ENCODE results near the gene CSTPP1.

The CSTPP1 gene, protein sequence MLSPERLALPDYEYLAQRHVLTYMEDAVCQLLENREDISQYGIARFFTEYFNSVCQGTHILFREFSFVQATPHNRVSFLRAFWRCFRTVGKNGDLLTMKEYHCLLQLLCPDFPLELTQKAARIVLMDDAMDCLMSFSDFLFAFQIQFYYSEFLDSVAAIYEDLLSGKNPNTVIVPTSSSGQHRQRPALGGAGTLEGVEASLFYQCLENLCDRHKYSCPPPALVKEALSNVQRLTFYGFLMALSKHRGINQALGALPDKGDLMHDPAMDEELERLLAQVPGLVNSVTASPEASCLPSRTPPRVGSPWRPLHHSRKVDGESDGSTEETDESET

GRCh38 chr11:46936138-46937110, at the start of gene CSTPP1:
Gene CSTPP1 (plus strand): TSS chr11:46936761. CDS start chr11:46936806, 45 bp downstream.
- peak; percentile 84 for DNase-seq

DNA sequence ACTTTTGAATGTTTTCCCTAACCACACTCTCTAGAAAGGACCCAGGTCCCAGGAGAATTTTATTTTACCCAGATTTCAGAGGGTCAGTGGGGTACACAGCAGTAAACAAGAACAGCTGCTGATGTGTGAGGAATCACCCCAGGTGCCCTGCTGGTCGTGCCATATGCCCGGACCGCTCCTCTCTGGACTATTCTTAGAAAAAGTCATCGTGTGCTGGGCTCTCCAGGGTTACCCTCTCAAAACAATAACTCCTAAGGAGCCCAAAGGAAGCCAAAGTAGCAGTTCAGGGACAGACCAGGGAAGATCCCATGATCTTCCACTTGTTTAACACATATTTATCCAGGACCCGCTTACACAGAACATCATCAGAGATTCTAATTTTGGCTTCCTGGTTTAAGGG, 47.9 kb upstream of the CSTPP1 start:
- no peak for DNase-seq

DNA sequence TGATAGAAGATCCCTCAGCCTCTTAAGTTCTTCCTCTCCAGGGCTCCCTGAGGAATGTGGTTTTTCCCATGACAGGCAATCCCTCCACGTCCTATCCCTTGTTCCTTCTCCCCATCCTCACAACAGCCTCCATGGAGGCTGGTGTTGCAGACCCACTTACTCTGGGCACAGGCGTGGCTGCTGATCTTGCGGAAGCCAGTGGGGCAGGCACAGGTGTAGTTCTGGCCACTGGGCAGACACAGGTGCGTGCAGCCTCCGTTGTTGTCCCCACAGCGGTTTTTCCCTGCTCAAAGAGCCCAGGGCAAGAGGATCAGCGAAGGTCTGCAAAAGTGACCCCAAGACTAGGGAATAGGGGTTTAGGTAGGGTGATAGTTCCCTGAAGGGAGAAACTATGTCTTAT, 47.3 kb upstream of the CSTPP1 start:
- DNase-seq, result no peak

GRCh38 chr11:46889689-46890475, 46.7 kb upstream of the CSTPP1 start:
- peak; percentile 81 to 88 for DNase-seq

GRCh38 chr11:46890665-46891064, 45.9 kb upstream of the CSTPP1 start:
- DNase-seq, result no peak

DNA sequence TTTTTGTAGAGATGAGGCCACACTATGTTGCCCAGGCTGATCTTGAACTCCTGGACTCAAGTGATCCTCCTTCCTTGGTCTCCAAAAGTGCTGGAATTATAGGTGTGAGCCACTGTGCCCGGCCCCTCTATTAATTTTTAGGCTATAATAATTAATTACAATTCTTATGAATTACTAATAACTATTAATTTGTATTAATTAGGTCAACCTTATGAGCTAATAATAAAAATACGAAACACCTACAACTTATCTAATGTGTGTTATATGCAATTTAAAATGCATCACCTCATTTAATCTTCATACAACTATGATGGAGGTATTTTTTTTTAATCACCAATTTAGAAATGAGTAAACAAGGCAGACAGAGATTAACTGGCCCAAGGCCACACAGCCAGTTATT, 44.5 kb upstream of the CSTPP1 start:
- no peak for DNase-seq

- DNase-seq, result no peak
Observed at GRCh38 chr11:46892838-46893237, 43.7 kb upstream of the CSTPP1 start.

- no peak for DNase-seq
Observed at GRCh38 chr11:46894506-46894905, 42.1 kb upstream of the CSTPP1 start.

GRCh38 chr11:46894961-46895360, 41.6 kb upstream of the CSTPP1 start:
- DNase-seq, result no peak

- no peak for DNase-seq
Observed at GRCh38 chr11:46895821-46896220, 40.7 kb upstream of the CSTPP1 start.

DNA sequence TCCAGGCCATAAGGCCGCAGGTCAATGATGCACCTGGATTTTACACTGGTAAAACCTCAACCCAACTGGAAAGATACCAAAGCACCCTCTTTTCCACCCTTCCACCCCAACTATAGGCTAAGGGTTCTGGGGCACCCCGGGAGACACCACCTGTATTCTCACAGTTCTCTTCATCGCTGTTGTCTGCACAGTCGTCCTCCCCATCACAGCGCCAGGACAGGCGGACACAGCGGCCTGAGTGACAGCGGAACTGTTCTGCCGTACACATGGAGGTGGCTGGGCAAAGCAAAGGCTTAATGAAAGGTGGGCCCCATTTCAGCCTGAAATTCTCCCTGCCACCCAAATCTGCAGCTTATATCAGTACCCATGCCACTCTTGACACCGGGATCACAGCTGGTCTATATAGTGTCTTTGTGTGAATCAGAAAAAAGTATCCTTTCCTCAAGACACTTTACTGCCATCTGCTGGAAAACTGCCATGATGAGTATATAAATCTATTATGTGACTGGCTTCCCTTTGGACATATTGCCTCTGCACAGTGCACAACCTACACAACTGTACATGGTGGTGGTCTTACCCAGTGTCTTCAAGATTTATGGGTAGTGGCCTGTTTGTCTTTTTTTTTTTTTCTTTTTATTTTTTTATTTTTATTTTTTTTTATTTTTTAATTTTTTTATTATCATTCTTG, 39.7 kb upstream of the CSTPP1 start:
- DNase-seq, result peak; percentile 75 to 85

DNA sequence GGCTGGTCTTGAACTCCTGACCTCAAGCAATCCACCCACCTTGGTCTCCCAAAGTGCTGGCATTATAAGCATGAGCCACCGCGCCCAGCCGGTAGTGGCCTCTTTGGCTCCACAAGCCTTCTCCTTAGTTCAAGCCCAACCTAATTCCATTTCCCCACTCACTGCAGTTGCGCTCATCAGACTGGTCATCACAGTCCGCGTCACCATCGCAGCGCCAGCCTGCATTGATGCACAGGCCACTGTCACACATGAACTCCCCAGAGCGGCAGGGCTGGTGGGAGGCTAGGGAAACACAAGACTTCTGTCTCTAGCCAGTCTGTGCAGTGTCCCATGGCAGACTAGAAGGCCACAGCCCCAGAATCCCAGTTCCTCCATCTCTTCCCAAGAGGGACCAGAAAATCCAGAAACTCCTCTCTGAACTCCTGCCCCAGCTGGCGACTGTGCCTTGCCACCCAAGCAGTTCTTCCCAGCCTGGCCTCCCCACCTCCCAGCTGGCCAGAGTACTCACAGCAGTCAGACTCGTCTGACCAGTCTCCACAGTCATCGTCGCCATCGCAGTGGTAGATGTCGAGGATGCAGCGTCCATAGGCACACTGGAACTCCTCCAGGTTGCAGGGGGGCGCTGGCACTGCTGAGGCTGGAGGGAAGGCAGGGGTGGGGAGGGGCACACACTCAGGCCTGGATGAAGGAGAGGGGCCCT, 38.0 kb upstream of the CSTPP1 start:
- DNase-seq, result no peak

DNA sequence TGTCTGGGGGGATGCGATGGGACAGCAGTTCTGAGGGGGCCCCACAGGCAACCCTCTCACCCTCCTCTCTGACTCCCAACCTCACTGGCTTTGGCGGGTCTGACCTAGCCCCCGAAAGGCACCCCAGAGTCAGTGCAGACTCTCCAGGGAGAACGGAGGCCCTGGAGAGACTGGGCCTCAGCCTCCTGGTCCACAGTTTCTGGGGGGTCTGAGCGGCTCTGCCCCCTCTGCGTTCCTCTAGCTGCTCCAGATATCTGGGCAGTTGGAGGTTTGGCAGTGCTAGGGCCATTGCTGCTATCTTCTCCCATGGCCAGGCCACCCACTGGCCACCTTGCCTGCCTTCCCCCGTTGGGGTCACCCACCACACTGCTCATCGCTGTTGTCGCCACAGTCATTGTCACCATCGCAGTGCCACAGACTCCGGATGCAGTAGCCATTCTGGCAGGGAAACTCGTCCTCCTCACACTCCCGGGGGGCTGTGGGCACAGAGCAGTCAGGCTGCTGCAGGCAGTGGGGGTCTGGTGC, 37.0 kb upstream of the CSTPP1 start:
- no peak for DNase-seq

DNA sequence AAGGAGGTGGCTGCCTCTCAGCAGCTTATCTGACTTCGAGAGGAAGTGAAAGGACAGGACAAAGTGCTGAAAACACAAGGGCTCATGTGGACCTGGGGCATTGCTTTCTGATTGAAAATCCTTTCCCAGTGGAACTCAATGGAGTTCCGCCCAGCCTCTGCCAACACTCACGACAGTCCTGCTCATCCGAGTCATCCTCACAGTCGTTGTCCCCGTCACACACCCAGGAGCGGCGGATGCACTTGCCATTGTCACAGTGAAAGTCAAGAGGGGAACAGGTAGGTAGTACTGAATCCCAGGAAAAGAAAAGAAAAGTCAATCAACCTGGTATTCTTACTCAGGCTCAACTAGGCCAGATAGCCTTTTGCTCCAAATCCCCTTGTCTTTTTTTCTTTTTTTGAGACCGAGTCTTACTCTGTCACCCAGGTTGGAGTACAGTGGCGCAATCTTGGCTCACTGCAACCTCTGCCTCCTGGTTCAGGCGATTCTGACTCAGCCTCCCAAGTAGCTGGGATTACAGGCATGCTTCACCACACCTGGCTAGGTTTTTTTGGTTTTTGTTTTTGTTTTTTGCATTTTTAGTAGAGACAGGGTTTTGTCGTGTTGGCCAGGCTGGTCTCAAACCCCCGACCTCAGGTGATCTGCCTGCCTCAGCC, 36.3 kb upstream of the CSTPP1 start:
- no peak for DNase-seq

DNA sequence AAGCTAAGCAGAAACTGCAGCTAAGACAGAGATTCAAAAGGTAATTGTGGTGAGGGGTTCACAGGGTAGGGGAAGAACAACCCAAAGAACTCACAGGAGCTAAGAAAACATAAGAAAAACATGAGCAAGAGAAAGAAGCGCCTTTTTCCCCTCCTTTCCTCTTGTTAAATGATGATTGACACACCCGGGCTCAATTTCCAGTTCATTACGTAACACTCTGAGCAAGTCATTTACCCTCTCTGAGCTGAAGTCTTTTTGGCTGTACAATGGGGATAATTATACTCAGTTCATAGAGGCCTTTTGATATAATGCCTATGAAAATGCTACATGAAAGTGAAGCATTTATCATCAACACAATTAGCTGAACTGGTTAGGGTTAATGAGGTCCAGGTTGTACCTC, 35.4 kb upstream of the CSTPP1 start:
- DNase-seq, result peak in 1 of 2 experiments; percentile 17

GRCh38 chr11:46902694-46903093, 33.9 kb upstream of the CSTPP1 start:
- no peak for DNase-seq

GRCh38 chr11:46903846-46904245, 32.7 kb upstream of the CSTPP1 start:
- no peak for DNase-seq

GRCh38 chr11:46905806-46906205, 30.8 kb upstream of the CSTPP1 start:
- DNase-seq, result no peak

DNA sequence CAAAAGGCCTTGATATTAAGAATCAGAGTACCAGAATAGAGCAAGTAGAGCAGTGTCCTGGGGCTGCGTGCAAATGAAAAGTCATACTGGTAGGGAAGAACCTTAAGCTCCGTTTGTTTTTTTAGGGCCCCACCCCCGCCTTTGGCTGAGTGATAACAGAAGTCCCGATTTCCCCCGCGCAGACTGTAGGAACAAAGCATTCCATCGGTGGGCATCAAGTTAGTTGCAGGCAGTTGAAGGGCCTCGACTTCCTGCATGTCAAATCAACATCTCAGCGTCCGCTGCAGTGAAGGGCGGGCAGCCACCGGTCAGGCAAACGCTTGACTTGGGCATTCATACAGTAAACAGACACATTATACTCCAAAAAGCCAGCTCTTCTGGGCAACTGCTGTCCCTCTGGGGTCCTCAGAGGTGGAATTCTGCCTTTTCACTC, 29.9 kb upstream of the CSTPP1 start:
- no peak for DNase-seq

GRCh38 chr11:46907606-46908005, 29.0 kb upstream of the CSTPP1 start:
- no peak for DNase-seq
